22Rv1 (cell line): ENCODE data around the gene TMEM229A.

Experiments
- CTCF ChIP-seq: fragments of 450-650 bp; IDR thresholded peaks from 2 replicates; pipeline ENCODE4 v1.5.1; 2017; ENCODE audit warnings: mild to moderate bottlenecking
- ZFX ChIP-seq: fragments of 450-650 bp; IDR thresholded peaks from 2 replicates; pipeline ENCODE4 v1.6.1; 2017; ENCODE audit warnings: antibody characterized with exemption, borderline replicate concordance

- TF ChIP-seq CTCF (no peak), ZFX (no peak)
Observed at GRCh38 chr7:124072603-124073309, 39.9 kb upstream of the TMEM229A start.
